ENCODE measurements around the gene SIRPG.

- TF ChIP-seq, protein P1, sequence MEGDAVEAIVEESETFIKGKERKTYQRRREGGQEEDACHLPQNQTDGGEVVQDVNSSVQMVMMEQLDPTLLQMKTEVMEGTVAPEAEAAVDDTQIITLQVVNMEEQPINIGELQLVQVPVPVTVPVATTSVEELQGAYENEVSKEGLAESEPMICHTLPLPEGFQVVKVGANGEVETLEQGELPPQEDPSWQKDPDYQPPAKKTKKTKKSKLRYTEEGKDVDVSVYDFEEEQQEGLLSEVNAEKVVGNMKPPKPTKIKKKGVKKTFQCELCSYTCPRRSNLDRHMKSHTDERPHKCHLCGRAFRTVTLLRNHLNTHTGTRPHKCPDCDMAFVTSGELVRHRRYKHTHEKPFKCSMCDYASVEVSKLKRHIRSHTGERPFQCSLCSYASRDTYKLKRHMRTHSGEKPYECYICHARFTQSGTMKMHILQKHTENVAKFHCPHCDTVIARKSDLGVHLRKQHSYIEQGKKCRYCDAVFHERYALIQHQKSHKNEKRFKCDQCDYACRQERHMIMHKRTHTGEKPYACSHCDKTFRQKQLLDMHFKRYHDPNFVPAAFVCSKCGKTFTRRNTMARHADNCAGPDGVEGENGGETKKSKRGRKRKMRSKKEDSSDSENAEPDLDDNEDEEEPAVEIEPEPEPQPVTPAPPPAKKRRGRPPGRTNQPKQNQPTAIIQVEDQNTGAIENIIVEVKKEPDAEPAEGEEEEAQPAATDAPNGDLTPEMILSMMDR (IDR thresholded peaks at IDR 0.05): no peak
- no peak for TF ChIP-seq POLR2A (IDR thresholded peaks at IDR 0.05)
Observed at GRCh38 chr20:1693427-1693826, 35.8 kb upstream of the SIRPG start.
